GM21381 (cell line): ENCODE measurements around the gene LRRC71.

Source experiments
- ATAC-seq: cut with Tn5 transposase; IDR thresholded peaks from one replicate; pipeline ENCODE4 v1.9.1; 2021; ENCODE audit warnings: mild to moderate bottlenecking, moderate library complexity; ENCODE audit not compliant: unreplicated experiment

Gene LRRC71

GRCh38 chr1:156892190-156893047 lies 28.0 kb upstream of the LRRC71 start:
- ATAC-seq = peak; percentile 71

GRCh38 chr1:156893048-156893953 lies 27.1 kb upstream of the LRRC71 start, which contains the start of gene PEAR1:
TSS of gene PEAR1 (plus strand) at chr1:156893718. CDS start at chr1:156903927, 10,209 bp downstream.
- ATAC-seq = no peak

- no peak for ATAC-seq
Observed at GRCh38 chr1:156894001-156894400, 26.4 kb upstream of the LRRC71 start.

DNA sequence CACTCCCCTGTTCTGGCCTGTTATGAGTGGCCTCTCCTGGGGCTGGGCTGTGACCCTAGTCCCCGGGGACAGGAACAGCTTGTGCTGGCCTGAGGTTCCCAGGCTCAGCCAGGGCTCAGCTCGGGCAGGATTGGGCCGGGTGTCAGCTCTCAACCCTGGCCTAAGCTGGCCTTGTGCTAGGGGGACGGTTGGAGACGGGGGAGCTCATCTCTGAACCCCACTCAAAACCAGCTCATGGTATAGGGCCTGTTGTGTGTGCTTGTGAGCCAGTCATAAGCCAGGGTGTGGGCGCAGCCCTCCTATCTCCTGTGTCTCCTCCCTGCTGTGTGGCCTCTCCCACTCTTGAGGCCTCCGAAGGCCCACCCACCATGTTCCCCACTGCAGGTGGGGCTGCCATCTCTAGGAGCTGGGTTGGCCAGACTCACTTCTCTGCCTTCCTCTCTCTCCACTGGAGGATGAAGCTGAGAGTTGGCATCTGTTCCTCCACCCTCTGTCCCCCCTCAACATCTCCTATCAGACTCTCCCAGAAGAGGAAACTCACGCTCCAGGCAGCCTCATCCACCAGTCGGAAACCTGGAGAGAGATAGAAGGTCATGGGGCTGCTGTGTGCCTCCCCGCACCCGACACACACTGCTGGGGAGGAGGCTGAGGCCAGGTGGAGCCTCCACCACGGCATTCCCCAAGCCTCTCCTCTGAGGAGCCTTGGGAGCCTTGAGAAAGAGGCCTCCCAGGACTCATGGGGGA lies 25.5 kb upstream of the LRRC71 start:
- no peak for ATAC-seq

GRCh38 chr1:156895455-156895812 lies 25.0 kb upstream of the LRRC71 start:
- no peak for ATAC-seq

DNA sequence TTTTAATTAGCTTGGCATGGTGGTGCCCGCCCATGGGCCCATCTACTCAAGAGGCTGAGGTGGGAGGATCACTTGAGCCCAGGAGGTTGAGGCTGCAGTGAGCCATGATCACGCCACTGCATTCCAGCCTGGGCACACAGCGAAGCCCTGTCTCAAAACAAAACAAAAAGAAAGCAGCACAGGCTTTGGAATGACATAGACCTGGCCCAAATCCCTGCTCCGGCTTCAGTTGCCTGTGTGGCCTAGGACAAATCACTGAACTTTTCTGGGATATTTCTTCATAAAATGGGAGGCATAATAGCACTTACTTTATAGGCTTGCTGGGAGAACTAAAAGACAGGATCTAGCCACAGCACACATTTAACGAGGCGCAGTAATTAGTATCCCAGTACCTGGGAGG lies 24.5 kb upstream of the LRRC71 start:
- no peak for ATAC-seq

GRCh38 chr1:156896490-156897033 lies 23.9 kb upstream of the LRRC71 start:
- ATAC-seq = no peak

GRCh38 chr1:156897078-156897825 lies 23.2 kb upstream of the LRRC71 start:
- ATAC-seq = no peak

DNA sequence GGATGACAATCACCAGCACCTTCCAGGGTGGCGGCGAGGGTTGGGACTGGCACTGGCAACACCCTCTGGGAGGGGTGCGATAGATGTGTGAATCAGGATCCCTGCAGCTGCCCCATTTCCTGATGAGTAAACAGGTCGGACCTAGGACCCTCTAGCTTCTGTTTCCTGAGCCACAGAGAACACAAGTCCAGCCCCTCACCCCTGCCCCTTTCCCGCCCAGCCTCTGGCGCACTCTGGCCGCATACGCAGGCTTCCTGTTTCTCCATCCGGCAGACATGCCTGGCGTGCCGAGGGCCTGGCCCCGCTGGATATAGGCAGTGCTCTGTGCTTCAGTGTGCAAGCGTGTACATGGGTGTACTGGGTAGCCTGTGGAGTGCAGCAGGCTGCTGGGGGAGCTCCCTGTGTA lies 22.3 kb upstream of the LRRC71 start:
- ATAC-seq = no peak

GRCh38 chr1:156898971-156899664 lies 21.3 kb upstream of the LRRC71 start:
- no peak for ATAC-seq

DNA sequence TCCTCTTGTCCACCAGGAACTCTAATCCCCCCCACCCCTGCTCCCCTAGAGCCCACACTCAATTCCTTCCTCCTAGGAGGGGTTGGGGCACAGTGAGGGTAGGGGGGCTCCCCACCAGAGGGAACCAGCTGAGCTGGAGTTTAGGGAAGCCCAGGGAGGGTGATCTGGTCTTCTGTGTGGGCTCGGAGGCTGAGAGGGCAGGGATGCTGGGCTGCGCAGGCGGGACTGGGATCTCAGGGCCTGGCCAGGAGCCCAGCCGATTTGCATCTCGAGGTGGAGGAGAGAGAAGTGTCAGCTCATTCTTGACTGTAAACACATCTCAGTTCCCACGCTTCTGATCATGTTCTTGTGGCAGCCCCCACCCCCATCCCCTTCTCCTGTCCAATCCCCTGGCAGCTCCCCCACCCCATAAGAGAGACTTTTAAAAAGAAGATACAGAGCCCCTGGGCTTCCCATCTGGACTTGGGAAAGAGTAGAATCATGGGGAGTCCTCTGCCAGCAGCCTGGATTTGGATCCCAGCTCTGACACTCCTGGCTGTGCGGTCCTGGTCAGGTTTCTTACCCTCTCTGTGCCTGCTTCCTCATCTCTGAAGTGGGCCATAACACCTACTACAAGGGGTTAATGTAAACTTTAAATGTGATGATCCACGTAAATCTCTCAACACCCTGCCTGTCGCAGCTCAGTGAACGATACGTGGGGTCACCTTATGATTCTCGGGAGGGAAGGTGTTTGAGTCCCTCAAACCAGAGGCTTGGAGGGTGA lies 20.3 kb upstream of the LRRC71 start:
- no peak for ATAC-seq

GRCh38 chr1:156900896-156901589 lies 19.4 kb upstream of the LRRC71 start:
- no peak for ATAC-seq

DNA sequence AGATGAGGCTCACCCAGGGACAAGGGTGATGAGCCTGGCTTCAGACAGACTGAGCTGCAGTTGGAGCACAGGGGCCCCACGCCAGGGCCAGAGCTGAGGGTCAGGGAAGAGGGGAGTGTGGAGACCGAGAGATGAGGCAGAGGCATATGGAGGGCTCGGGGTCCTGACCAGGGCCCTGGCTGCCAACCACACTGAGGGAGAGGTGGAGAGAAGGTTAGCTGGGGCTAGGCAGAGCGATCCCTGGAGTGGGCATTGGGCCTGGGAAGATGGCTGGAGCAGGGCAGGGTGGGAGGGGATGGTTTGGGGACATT lies 18.9 kb upstream of the LRRC71 start:
- ATAC-seq = no peak

DNA sequence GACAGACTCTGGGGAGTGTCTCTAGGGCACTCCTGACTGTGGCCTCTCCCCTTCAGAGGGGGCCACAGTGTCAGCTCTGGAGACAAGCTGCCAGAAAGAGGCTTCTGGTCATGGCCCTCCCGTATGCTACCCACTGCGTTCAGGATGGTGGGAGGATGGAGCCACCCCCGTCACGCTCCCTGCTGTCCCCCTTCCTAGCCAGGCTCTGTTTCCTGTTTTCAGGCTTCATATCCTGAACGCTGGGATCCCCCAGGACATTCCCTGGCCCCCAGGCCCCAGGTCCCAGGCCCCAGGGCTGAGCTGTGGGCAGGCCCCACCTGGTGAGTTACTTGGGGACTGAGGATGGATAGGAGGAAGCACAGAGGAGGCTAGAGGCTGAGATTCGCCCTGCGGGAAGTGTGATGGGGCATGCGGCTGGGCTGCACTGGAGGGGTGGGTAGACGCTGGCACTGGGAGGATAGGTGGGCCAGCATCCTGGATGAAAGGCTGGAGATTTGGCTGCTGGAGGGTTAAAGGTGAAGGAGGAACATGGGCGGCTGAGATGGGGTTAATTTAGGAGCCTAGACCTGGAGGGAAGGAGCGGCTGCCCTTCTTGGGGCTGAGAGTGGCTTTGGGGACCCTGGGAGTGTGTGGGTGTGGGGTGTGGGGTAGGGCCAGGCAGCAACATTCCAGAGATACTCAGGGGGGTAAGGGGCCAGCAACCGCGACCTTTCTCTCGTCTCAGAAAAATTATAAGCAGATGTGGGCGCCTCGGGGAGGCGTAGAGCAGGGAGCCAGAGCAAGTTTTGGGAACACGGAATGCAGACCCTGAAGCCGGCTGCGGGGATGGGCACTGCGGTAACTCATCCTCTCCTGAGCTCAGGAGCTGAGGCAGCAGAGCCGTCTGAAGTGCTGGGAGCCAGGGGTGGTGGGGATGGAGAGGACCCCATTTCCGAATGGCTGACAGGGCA lies 18.2 kb upstream of the LRRC71 start:
- ATAC-seq = no peak

DNA sequence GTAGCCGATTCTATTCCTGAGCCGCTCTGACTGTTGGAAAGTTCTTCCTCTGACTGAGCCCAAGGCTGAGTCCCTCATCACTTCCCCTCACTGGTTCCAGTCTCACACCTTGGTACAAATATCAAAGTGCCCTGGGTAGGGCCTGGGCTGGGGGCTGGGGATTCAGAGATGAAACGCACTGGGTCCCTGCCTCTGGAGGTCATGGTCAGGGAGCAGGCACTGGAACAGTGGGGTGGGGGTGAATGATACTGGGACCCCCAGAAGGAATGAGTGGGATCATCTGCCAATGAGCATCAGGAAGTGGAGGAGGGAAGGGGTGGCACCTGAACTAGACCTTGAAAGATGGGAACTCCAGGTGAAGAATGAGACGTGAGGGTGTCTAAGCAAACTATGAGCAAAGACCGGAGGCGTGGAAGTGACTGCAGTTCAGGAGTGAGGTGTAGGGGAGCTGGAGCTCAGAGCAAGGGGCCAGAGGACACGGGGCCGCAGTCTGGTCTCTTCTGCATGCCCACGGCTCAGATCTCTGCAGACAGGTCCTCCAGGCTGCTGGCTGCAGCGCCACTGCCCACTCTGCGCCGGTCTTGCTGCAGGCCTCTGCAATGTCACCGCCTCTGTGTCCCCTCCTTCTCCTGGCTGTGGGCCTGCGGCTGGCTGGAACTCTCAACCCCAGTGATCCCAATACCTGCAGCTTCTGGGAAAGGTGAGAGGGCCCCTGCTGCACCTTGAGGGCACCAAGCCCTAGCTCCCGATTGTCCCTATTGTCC lies 16.9 kb upstream of the LRRC71 start:
- no peak for ATAC-seq

GRCh38 chr1:156904187-156904959 lies 16.1 kb upstream of the LRRC71 start:
- no peak for ATAC-seq
